Spleen (tissue), 7 donors: Measurements from ENCODE around the gene PHLDB1.

ENCODE experiments used
- CTCF ChIP-seq, 11 experiments: fragments of 200-600 bp in 7 of 11; fragments of 450-650 bp in 4 of 11; sonication (generic) in 4 of 11; IDR thresholded peaks in 8 of 11; conservative IDR thresholded peaks in 3 of 11; 1 replicate in 7 of 11; 2 replicates in 4 of 11; pipeline versions ENCODE4 v1.4.0 to v1.8.0; 2016 to 2021; ENCODE audit warnings: antibody characterized with exemption in 11 of 11, inconsistent platforms in 4 of 11, mild to moderate bottlenecking in 1 of 11
- POLR2A ChIP-seq, 3 donors: fragments of 450-650 bp; IDR thresholded peaks; one replicate each; pipeline ENCODE4 v1.5.1; 2017; ENCODE audit warnings: antibody characterized with exemption in 3 of 3, mild to moderate bottlenecking in 1 of 3
- POLR2AphosphoS5 ChIP-seq, 3 donors: sonication (generic); formaldehyde crosslinking; IDR thresholded peaks; one replicate each; pipeline ENCODE4 v1.5.1; 2017; ENCODE audit warnings: antibody characterized with exemption in 3 of 3
- donor health status: DM: no; HTN: no; CAD: no; lungs with moderate emphysema.
- donor health status: DM: no; HTN: no; CAD: no.
- donor health status: DM: no; HTN: no; CAD: no.

- TF ChIP-seq CTCF (IDR thresholded peaks at IDR 0.05 in 8 of 11, conservative IDR thresholded peaks at IDR 0.05 in 3 of 11) (peak; percentile 65 to 97 (median 90)), POLR2A (IDR thresholded peaks at IDR 0.05) (no peak), POLR2AphosphoS5 (IDR thresholded peaks at IDR 0.05) (peak; percentile 57 to 80 (median 73))
These were observed 82.6 kb downstream of the PHLDB1 start for GRCh38 chr11:118689852-118690552.
